ENCODE data around the gene ACCSL.

The ACCSL gene

DNA sequence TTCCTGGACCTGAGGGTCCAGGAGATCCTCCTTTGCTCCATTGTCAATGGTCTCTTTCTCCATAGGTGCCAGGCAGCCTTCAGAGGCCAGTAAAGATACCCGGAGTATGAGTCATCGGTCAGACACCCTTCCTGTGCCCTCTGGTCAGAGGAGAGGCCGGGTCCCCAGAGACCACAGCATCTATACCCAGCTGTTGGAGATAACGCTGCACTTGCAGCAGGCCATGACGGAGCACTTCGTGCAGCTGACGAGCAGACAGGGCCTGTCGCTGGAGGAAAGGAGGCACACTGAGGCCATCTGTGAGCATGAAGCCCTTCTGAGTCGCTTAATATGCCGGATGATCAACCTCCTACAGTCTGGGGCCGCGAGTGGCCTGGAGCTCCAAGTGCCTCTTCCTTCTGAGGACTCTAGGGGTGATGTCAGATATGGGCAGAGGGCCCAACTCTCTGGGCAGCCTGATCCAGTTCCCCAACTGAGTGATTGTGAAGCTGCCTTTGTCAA is at the start of gene ACCSL:
Gene ACCSL (plus strand): TSS at position 51 of the 501 bp plus-strand sequence. CDS start 56 bp downstream, at position 107.
- no peak for DNase-seq

DNA sequence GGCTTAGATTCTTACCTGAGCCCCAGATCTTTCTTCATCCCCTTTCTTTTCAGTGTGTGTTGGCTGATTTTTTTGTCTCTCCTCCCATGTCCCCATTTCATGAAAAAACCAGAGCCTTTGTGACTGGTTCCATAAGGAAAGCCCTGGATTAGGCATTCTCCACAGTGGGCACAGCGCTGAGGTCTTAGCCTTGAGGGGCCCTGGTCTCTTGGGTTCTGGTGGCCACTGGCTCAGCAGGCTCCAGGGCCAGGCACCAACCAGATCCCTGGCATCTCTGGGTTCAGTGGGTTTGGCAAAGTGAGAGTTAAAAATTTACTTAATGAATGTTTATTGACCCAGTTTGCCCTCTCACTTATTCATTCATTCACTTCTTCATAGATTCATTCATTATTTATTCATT is 49.5 kb upstream of the ACCSL start:
- DNase-seq = no peak

DNA sequence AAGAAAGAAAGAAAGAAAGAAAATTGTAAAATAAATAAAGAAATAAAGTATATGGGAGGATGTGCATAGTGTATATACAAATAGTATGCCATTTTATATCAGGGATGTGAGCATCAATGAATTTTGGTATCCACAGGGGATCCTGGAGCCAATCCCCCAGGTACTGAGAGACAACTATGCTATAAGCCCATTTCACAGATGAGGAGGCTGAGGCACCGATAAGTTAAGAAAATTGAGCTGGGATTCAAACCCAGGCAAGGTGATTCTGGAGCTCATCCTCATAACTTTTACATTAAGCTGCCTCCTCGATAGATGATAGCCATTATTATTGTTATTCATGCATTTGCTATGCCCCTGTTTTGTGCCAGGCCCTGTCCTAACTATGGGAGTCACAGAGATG is 47.0 kb upstream of the ACCSL start:
- no peak for DNase-seq

DNA sequence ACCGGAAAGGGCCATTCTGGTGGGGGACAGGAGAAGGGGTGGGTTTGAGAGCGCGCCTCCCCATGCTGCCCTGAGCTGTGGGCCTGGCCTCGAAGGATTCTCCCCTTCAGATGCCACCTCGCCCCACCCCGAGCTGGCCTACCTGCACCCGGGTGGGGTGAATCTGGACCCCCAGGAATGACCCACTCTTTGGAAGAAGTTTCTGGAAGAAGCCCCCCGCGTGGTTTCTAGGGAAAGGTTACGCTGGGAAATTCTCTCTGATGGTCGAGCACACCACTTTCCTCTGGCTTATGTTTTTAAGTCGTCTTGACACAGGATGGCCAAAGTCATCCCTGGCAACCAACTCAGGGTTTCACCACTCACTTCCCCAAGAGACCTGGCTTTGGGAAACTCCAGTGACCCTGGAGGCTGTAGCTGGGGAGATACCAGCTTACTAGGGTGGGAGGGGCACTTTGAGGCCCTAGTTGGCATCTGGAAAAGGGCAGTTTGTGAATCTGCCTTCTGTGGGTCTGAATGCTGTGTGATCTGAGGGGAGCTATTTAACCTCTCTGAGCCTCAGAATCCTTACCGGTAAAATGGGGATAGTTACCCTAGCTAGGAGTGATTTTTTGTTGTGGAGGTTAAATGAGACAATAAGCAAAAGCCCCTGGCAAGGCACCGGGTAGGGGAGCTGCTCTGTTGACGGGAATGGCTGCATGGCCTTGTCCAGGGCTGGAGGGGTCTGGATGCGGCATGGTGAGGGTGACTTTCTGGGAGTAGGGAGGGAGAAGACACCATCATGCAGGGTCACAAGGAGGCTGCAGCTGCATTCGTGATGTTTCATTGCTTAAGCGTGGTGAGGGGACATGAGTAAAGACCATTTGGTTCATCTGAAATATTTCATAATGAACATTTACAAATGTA is 45.3 kb upstream of the ACCSL start:
- DNase-seq = no peak

DNA sequence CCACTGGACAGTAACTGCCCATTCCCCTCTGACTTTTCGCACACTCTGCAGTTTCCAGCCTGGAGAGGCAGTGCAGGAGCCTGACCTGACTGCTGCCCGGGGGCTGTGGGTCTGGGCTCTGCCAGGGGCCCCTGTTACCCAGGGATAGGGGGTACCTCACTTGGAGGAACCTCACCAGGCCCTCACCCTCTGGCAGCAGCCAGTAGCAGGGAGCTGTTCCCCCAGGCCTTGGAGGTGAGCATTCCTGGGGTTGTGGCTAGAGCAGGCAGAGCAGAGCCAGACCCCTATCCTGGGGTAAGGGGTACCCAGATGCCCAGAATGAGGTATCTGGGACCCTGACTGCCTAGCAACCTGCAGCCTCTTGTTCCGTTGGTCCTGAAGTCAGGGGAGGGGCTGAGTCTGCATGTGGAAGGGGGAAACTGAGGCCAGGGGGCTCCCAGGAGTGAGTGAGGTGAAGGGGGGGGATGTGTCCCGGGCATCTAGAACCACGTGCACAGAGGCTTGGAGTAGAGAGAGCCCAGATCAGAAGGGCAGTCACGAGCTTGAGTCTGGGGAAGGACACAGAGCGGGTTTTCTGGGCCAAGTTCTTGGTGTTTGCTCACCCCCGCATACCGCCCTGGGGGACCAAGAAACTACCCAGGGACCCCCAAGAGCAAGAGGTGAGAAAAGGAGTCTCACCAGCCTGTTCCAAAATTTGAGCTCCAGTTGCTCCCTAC is 43.9 kb upstream of the ACCSL start:
- no peak for DNase-seq

DNA sequence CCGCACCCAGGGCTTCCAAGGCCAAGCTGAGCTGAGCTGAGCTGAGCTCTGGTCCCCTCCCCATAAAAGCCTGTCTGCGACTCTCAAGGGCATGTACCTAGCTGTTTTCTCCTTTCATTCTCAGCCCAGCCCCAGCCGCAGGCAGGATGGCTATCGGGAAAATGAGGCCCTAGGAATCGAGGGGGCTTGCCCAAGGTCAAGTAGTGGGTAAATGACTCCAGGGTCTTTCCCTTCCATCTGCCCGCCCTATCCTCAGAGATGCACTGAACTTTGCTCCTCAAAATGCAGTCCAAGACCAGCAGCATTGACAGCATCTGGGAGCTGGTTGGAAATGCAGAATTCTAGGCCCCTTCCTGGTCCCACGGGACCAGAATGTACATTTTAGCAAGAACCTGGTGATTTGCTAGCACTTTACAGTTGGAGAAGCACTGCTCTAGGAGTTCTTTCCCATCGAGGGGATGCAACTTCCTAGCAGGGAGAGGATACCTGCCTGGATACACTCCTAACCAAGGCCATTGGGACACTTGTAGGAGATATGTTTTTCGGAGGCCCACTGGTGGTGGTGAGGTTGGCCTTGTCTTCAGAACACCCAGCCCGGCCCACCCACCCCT is 43.2 kb upstream of the ACCSL start:
- no peak for DNase-seq

DNA sequence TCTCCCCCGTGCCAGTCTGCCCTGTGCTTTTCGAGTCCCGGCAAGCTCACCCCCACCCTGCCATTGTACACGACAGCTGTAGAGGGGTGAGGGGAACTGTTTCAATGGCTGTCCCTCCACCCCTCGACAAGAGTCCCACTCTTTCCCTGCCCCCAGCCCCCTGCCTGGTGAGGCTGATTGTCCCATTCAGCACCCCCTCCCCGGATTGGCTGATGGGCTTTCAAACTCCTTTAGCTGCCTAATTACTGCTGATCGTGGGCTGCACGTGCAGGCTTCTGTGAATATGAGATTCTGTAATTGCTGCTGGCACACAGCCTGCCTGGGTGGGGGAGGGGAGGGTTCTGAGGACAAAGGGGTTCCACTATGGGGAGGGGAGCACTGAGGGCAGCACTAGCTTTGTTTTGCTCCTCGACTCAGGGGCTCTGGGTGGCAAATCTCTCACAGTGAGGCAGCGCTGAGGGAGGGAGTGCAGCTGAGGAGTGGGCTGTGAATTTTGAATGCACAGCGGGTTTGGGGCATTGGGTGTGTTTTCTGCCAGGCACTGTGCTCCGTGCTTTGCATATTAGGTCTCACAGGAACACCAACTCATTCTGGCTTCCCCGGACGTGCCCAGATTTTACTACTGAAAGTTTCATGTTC is 42.6 kb upstream of the ACCSL start:
- no peak for DNase-seq

DNA sequence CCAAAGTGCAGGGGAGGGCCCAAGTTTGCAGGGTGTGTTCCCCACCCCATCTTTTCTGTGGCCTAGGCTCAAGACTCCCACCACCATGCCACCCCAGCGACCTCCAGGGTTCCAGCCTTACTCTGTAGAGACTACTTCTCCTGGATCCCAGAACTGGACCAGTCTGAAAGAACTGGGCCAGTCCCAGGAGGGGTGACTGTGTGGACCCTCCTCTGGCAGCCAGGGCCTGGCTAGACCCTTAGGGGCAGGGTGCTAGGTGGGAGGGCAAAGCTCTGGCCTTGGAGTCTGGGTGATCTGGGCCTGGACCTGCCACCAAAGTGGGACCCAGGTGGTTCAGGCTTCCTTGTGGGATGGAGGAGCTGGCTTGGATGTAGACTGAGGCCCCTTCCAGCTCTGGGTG is 41.8 kb upstream of the ACCSL start:
- no peak for DNase-seq

DNA sequence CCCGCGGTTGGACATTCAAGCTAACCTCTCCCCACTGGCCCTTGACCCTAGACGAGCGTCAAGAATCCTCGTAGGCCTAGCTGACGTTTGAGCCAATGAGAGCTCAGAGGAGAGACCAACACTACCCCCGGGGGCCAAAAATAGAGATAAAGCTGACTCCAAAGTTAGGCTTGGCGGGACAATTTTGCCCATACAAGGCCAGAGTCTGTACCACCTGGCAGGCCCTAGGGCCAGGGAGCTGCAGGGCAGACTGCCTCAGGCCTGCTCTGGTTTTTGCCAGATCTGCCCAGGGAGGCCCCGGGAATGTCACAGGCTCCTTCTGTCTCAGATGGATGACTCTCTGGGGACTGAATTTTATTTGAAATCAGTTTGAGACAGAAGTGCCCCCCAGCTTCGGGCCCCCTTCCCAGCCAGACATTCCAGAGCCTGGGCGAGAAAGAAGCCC is 40.8 kb upstream of the ACCSL start:
- DNase-seq = no peak

DNA sequence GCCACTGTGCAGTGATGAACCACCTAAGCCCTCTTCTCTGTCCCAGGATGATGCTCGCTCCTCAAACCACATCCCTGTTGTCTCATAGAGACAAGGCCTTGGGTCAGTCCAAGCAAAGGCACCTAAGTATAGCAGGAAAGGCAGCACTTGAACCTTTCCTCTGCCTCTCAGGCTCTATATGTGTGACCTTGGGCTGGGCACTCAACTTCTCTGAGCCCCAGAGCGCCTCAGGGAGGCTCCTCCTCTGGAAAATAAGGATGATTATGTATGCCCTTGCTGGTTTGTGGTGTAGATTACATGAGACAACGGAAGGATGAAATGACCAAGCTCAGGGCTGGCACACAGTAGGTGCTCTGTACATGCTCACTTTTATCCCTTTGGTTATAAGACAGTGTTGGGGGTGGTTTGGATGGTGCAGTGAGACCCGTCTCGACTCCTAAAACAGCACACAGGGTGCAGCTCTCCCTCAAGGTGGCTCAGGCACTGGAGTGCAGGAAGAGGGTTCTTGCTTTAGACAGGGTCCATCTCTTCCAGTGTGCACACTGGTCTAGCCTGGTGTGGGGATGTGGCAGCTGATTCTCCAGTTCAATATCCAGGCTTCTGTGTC is 40.2 kb upstream of the ACCSL start:
- no peak for DNase-seq

DNA sequence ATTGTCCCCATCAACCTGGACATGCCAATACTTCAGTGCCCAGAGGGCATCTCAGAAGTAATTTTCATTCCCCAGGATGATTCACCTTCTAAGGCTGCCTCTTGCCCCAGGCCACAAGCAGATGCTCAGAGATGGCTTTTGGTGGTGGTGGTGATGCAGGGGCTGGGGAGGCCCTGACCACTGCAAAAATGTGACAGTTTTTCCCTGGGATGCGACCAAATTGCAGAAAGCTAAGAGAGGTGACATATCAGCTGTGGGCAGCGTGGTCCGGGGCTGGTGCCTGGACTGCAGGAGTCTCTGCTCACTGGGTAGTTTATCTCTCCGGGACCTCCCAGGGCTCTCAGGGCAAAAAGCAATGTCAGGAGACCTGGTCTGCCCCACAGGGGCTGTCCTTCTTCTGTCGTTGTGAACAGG is 39.7 kb upstream of the ACCSL start:
- DNase-seq = no peak

DNA sequence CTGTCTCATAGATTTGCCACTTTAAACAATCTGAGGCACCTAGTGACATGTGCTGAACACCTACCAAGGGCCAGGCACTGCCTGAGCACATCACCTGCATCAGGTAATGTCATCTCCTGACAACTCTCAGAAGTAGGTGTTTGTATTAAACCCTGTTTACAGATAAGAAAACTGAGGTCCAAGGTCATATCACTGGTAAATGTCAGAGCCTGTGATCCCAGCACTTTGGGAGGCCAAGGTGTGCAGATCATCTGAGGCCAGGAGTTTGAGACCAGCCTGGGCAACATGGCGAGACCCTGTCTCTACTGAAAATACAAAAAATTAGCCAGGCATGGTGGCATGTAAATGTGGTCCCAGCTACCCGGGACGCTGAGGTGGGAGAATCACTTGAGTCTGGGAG is 39.1 kb upstream of the ACCSL start:
- no peak for DNase-seq

DNA sequence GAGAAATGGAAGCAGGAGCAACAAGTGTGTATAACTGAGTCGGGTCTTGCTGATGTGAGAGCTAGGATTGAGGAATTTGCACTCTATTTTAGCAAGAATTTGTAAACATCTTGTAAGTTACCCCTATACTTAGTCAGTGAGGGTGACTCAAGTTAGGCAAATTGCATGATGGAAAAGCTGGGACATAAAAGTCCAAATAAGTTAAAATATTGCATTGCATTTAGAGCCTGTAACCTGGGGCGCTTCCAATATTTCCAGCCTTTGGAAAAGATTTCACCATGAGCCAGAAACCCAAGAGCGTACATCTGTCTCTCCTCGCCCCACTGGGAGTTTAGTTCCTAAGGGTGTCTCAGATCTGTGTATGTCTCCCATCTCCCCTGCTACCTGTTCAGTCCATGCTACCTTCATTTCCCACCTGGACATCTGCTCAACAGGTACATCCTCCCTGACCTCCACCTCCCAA is 37.0 kb upstream of the ACCSL start:
- DNase-seq = no peak

DNA sequence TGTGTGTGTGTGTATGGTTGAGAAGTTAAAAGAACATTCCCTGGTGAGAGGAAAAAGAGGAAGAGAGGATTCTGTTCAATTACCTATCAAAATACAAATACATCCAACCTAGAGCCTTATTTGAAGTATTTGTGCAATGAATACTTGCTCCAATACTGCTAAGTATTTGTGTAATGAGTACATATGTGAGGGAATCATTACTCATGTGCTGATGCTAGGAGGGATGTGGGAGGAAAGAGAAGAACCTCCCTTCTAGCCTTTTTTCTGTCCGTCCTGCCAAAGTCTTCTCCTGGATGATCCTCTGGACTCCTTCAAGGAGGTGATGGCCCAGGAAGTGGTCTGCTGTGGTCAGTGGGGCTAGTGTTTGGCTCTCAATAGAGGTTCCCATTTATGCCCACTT is 36.0 kb upstream of the ACCSL start:
- no peak for DNase-seq

DNA sequence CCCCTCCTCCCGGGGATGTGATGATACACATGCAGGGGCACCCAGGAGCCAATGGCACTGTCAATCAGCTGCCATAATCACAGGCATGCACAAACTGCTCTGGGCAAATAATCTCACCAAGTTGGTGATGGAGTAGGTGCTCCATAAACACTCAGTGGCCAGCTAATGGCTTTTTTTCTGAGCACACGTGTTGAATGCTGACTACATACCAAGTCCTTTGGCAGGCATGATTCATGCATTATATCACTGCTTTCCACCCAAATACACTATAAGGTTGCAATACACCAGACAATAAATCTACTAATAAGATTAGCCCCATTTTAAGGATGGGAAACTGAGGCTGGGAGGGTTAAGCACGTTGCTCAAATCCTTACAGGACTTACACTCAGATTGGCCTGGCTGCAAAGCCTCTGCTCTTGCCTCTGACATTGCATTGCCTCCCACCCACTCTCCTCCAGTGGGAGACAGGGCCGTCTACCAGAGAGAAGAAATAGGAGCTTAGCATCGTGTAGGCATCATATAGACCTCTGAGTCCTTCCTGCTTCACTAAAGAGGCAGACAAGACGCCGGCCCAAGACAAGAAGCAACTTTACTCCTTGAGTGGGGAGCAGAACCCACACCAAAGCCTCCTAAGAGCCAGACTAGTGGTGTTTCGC is 32.7 kb upstream of the ACCSL start:
- DNase-seq = no peak

DNA sequence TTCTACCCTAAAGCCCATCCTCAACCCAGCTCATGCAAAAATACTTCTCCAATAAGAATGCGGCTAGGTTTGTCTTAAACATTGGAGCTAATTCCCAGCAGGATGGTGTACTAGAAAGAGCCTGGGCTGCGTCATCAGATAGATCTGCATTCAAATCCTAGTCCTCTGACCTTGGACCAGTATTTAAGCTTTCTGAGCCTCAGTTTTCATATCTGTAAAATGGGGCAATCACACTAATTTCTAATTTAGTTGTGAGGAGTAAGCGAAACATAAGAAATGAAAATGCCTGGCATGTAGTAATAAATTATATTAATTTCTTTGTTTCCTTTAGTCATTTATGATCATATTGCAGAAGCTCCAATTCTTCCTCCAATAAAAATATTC is 32.2 kb upstream of the ACCSL start:
- DNase-seq = no peak

DNA sequence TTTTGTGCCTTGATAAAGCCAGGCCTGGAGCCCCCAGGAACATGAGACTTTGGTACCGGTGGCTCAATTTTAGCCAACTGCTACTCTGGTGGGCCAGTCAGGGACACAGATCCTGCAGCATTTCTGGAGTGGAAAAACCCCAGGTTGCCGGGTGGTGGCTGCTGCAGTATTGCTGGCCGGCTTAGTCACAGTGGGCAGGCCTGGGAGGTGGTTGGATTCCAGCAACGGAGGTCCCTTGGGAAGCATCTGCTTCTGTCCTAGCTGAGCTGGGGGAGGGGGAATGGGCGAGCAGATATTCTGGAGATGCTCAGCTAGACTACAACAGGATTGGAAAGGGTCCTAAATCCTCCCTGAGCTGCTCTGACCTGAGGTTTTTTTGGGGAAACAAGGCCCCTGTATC is 31.6 kb upstream of the ACCSL start:
- DNase-seq = no peak

DNA sequence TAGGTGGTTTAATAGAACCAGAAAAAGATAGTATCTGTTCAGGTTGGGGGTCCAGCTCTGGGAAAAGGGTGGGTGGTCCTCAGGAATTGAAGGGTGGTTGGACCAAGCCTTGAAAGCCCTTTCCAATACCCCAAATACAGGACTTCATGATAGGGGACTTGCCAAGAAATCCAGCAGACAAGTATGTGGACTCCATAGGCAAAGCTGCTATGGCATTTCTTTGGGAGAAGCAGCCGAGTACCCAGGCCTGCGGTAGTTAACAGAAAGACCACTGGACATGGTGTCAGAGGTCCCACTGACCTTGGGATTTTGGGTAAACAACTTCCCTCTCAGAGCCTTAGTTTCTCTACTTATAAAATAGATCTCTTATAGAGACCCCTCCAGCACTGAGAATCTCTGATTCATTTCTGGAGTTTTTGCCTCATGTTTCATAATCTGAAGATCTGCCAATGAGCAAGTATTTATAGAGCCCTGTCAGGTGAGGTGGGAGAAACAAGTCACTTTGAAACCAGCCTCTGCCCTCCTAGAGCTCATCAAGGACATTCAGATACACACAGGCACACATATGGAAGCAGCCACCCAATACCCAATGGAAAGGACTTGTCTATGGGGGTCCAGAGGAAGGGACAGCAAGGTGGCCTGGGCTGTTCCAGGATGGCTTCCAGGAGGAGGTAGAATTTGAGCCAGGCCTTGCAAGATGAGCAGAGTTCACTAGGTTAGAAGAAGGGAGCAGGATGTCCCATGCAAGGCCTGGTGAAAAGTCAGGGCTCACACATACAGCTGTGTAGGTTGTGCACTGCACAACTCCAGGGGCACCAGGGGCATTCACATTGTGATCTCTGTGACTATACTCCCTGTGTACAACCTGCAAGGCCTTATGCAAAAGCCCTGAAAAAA is 31.0 kb upstream of the ACCSL start:
- peak; percentile 41 for DNase-seq

DNA sequence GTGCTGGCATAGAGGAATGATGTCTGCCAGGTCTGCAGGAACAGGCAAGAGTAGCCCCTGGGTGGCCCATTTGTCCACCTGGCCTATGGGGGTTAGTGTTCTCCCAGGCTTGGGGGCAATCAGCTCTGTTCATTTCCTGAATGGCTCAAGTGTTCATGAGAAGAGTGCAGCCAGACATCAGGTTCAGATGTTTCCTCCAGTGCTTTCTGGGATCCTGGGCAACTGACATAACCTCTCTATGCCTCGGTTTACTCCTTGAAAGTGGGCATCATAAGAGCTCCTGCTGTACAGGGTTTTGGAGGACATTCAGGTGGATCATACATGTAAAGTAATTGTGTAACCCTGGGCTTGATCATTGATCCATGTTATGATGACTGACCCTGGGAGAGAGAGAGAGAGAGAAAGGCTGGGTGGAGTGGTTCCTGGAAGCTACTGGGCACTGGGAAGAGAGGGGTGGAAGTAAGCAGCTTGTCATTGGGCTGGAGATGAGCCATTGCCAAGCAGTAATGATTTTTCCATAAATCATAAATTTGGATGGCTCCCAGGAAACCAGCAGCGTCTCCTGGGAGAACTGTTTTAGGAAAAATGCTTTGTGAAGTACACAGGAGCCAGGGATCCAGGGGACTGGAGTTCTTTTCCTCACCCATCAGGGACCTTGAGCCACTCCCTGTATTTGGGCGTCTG is 30.2 kb upstream of the ACCSL start:
- DNase-seq = no peak

DNA sequence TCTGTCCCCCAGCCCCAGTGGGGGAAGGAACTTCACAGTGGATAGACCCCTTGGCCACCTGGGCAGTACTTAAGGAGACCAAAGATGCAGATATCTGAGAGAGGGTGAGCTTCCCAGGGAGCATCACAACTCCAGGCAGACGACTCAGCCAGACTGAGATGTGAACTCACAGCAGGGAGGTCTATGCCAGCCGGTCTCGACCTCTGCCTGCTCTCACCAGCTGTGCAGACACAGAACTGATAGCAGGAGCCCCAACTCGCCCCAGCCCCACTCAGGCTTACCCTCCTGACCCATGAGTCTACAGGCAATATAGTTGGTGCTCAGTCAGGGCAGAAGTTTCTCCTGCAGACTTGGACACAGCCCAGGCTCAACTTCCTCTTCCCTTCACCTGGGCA is 29.7 kb upstream of the ACCSL start:
- no peak for DNase-seq

All from activated CD4-positive, alpha-beta T cell treated with anti-CD3 and anti-CD28 coated beads, Interleukin-10, Interleukin-2, amounts not matched to agents 100 ng/mL and 50 ng/mL, durations not matched to agents 16 hours and 8 hours (primary cell).